Measurements from ENCODE around the gene TEKT5. TPM values are rescaled to one million over a fixed set of nuclear protein-coding genes. Genes with fewer than 3 reads are reported as not detected.

TEKT5 gene
- total and polyA plus RNA-seq, 9 of the 15 experiments (the other 6 are each of a cell fraction or from before 2014, with no cell fraction given): 0.10 to 0.19 TPM; not detected in 7

- TF ChIP-seq ZNF609 (CRISPR knock-in tag; IDR thresholded peaks at IDR 0.05; ENCODE audit: borderline replicate concordance): no peak
- TF ChIP-seq TFAP4 (CRISPR knock-in tag; IDR thresholded peaks at IDR 0.05; ENCODE audit: borderline replicate concordance): peak; percentile 94
- 0 out of 2 replicates have a peak, but pooled peaks have one; percentile 23 for TF ChIP-seq SMAD4 (CRISPR knock-in tag; conservative IDR thresholded peaks at IDR 0.05)
- TF ChIP-seq SRSF3 (IDR thresholded peaks at IDR 0.05; ENCODE audit: insufficient read depth, low read length): no peak
- TF ChIP-seq FOXA3 (CRISPR knock-in tag; conservative IDR thresholded peaks at IDR 0.05 in 1 of 2, IDR thresholded peaks at IDR 0.05 in 1 of 2): no peak
- no peak for TF ChIP-seq NEUROD1 (IDR thresholded peaks at IDR 0.05; ENCODE audit: borderline replicate concordance, low read depth, low read length, partially characterized antibody)
- TF ChIP-seq, protein P1, sequence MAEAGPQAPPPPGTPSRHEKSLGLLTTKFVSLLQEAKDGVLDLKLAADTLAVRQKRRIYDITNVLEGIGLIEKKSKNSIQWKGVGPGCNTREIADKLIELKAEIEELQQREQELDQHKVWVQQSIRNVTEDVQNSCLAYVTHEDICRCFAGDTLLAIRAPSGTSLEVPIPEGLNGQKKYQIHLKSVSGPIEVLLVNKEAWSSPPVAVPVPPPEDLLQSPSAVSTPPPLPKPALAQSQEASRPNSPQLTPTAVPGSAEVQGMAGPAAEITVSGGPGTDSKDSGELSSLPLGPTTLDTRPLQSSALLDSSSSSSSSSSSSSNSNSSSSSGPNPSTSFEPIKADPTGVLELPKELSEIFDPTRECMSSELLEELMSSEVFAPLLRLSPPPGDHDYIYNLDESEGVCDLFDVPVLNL (CRISPR knock-in tag; IDR thresholded peaks at IDR 0.05; ENCODE audit: low read depth): peak; percentile 85
- peak; percentile 43 for TF ChIP-seq CHD1 (IDR thresholded peaks at IDR 0.05; ENCODE audit: low read length)
- TF ChIP-seq FOS (IDR thresholded peaks at IDR 0.05; ENCODE audit: extremely low read depth, insufficient read length): no peak
- TF ChIP-seq ETV6 (IDR thresholded peaks at IDR 0.05; ENCODE audit: borderline replicate concordance in 1 of 2, low read depth in 2 of 2, low read length in 1 of 2): no peak
- TF ChIP-seq ETV6 (CRISPR knock-in tag; IDR thresholded peaks at IDR 0.05; ENCODE audit: borderline replicate concordance): no peak
- no peak for TF ChIP-seq NCOA4 (IDR thresholded peaks at IDR 0.05; ENCODE audit: partially characterized antibody)
- TF ChIP-seq SNAPC5 (CRISPR knock-in tag; IDR thresholded peaks at IDR 0.05): no peak
- TF ChIP-seq ARNT (IDR thresholded peaks at IDR 0.05): no peak
- peak in 1 of 2 experiments; percentile 86; a peak in 3 of 4 replicates for TF ChIP-seq FOXK2 (conservative IDR thresholded peaks at IDR 0.05 in 1 of 2, IDR thresholded peaks at IDR 0.05 in 1 of 2; ENCODE audit: low read depth in 2 of 2)
- no peak for TF ChIP-seq NR0B1 (IDR thresholded peaks at IDR 0.05; ENCODE audit: partially characterized antibody)
Measured at GRCh38 chr16:10743610-10744369, 49.1 kb upstream of the TEKT5 start, which contains the start of gene NUBP1 (continued).
